Stimulated activated CD8-positive, alpha-beta memory T cell treated with anti-CD3 and anti-CD28 coated beads, Interleukin-15, amount 100 ng/mL, for 48 hours (primary cell): Measurements from ENCODE around the gene GPR156.

Experiments
- DNase-seq, 2 donors: peaks; one replicate each; pipeline ENCODE4 v3.0.0-alpha.2; 2020; ENCODE audit warnings: low read depth in 2 of 2

The GPR156 gene

DNA sequence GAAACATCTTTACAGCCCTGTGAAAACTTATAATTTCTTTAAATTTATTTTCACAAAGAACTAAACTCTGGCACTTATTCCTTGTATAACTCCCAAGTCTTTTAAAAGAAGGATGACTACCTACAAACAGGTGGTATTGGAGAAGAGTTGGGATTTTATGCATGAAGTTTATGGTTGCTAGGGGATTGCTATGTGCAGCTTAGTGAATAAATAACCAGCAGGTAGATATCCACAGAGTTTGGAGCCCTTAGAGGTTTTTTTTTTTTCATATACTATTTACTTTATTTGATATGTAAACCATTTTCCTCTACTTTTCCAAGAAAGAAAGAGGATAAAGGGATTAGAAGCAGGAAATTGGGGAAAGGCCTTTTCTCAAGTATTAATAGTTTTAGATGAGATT is 91.5 kb downstream of the GPR156 start:
- DNase-seq = no peak

- DNase-seq = no peak
These were observed 92.4 kb downstream of the GPR156 start for GRCh38 chr3:120192579-120192978.

- DNase-seq = no peak
These were observed 92.9 kb downstream of the GPR156 start for GRCh38 chr3:120192159-120192558.

DNA sequence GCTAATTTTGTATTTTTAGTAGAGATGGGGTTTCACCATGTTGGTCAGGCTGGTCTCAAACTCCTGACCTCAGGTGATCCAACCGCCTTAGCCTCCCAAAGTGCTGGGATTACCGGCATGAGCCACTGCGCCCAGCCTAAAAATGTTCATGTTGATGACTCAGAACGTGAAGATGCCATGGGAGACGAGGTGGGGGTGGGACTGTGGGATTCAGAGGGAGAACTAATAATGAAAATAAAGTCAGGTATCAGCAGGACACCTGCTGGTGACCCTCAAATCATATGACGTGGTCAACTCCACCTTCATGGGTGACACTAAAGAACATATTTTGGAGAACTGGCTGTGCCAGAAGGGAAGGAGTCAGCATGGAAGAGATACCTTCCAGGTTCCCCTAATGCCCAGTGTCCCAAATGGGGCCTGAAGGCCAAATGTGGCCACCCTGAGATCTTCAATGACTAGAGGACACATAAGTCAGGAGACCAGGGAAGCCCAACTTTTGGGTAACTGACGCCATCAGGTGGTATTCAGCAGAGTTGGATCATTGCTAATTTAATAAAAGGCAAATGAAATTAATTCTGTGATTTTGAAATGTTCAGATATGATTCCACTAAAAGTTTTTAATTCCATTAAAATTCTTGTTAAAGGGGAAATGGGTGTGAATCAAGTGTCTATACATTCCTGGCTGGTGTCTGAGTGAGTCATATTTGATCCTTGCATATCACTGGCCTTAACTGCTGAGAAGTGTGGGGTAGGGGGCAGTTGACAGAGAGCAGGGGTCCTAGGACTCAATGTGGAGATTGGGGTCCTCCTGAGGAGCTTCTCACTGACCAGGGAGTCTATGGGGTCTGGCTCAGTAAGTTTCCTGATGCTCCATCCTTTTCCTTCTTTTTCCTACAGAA is 102.2 kb downstream of the GPR156 start:
- no peak for DNase-seq

DNA sequence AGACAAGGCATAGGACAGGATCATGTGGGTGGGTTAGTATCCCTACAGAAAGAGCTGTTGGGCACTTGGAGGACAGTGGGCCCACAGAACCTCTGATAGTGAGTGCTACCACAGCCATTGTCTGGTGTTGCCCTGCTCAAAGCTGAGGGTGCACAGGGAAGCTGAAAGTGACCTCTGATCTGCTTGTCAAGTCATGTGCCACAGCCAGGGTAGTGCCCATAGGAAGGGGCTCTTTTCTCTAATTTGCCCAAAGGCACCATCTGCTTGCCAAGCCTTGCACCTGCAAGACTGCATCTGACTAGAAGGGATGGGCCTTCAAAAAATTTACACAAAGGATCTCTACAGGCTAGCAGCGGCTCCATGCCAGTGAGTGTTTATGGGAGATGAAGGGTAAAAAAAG is 103.4 kb downstream of the GPR156 start:
- no peak for DNase-seq

DNA sequence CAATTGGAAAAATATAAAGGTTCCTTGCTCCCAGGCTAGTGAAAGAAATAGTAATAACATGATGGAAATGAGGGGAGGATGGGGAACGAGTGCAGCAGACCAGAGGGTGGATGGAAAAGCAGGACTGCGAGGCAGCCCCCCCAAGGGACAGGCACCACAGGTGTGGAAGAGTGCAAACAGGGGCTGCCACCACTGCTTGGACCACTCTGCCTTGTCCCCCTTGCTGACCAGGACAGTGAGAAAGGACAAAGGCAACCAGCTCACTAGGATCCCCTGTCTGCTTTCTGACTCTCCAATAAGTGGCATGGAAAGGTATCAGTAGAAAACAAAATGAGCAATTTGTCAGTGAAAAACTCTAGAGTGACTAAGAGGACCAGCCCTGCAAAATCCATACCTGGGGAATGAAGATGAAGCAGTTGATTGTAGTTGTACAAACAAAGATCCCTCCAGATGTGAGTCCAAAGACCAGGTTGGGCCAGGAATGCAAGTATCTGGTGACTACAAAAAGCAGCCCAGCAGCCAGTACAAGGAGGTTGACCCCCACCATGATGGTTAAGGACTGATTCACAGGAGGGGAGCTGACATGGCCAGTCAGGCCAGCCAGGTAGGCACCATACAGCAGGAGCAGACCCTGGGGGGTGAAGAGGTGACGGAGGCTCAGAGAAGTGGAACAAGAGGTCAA is 104.2 kb downstream of the GPR156 start:
- no peak for DNase-seq

- no peak for DNase-seq
These were observed 107.2 kb downstream of the GPR156 start for GRCh38 chr3:120177707-120178306.

DNA sequence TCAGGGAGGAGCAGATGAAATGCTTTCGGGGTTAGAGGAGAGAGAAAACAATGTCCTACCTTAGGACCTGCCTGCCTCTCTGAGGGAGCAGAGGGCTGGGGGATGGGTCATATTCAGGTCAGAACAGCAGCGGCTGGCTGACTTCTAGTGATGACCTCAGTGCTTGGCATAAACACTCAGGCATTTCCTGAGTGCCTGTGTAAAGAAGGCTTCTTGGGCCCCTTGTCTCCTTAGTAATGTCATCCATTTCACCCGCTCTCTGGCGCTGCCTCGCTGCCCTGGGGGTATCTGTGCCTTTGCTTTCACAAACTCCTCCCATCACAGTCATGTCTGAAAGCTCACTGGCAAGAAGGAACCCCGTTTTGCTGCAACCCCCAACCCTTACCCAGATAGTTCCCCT is 107.9 kb downstream of the GPR156 start:
- DNase-seq = no peak

DNA sequence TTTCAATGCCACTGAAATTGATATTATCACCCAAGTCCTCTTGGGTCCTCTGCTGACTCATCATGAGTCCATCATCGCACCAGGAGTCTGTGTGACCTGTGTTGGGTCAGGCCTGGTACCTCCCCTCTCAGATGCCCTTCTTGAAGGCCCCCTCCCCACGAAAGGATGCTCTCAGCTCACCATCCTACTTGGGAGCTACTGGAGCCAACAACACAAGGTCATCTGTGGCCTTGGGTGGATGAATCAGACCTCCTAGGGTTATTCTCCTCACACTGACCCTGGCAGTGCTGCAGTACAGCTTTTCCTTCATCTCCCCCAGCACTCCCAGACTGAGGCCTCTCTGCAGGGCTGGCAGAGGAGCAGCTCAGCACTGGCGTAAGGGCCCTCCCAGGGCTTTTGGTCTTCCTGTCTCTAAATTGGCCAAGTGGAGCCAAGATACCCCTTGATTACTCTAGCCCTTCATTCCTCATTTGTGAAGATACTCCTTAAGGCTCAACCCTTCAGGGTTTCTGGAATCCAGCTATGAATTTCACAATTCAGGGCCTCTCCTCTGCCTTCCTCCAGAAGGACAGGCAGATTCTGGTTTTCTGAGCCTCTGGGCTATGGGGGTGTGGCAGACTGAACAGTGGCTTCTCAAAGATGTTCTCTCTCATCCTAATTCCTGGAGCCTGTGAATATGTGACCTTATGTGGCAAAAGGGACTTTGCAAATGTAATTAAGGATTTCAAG is 110.0 kb downstream of the GPR156 start:
- no peak for DNase-seq

- no peak for DNase-seq
These were observed 111.9 kb downstream of the GPR156 start for GRCh38 chr3:120173056-120173675.

DNA sequence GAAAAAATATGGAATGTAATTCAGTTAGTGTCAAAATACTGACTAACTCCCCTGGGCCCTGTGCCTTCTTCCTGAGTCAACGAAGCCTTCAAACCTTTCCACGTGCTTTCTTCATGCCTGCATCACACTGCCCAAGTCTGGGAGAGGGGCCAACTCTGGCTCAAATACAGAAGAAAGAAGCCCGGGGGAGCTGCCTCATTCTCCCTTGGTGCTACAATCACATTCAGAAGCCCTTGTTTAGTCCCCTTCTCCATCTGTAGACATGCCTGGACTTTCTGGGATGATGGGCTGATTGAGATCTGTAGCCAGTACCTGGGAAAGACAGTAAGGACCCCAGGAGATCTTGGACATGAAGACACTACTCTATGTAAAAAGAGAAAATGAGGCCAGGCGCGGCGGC is 113.0 kb downstream of the GPR156 start:
- DNase-seq = no peak

DNA sequence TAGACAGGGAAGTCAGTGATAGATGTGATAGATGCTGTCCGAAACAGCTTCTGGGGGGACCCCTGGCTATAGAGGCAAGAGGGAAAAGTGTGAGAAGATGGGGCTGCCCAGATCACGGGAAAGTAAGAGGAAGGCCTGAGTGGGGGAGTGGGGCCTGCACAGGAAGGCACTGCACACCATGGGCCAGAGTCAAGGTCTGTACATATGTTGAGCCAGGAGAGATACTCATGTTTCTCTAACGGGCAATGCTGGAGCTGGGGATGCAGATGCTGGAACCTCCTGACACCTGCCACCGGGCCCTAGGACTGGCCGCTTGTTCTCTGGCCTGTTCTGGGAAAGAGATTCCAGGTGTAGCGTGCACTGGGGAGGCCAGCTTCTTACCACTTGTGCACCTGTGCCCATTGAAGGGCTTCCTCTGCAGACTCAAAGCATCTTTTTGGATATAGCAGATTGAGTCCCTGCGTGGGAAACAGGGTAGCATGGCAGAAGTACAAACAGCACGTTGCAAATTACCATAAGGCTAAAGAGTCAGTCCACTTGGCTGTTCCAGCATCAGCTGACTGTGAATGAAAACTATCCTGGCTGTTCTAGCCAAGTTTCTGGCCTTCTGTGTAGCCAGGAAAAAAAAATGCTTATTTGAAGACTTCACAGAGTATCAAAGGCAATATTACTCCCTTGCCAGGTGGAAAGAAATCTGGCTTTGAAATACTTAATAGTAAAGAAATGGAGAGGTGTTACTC is 113.7 kb downstream of the GPR156 start:
- DNase-seq = no peak

- peak in 1 of 2 donors; percentile 12 for DNase-seq
These were observed 114.8 kb downstream of the GPR156 start for GRCh38 chr3:120170223-120170622.

DNA sequence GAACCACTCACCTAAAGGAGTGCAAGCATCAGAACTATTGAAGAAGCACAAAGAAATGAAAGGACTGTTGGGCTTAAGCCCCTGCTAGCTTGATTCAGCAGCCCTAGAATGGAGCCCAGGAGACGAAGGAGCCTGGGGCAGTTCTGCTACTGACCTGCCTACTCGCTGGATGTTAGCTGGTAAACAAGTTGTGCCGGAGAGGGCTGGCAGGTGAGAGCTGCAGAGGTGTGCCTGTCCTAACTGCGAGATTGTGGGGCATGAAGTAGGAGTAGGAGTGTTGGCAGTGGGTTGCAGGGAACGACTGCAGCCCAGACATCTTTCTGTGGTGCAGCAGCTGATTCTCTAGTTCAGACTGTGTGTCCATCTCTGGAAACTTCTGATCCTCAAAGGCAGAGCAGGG is 115.6 kb downstream of the GPR156 start:
- DNase-seq = no peak

DNA sequence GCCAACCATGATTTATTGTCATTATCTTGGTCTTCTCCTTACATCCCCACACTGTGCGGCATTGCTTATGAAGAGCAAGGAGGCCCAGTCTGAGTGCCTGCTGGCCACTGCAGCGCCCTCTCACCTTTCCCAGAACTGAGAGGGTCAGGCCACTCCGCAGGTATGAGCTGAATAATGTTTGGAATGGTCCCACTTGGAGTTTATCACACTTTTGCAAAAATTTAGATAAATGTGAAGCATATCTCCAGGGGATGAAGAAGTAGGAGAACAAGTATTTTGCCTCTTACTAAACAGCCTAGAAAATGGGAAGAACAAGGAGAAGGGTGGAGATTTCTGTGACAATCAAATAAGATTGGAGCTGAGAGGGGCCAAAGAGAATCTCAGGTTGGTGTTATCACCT is 116.4 kb downstream of the GPR156 start:
- DNase-seq = no peak

DNA sequence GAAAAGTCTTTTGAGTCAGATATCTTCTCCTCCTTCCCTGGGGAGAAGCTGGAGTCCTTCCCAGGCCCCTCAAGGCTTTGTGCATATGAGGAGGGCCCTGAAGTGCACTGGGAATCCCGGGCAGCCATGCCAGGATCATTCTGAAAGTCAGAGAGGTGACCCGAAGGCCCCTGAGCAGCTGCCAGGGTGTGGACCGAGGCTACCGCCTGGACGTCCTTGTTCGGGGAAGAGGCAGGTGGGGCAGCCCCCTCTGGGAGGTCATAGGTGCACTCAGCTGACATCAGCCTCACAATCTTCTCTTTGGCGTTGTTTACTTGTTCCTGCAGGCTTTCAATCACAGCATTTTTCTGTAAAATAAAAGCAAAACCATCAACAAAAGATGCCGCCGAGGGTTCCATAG is 117.0 kb downstream of the GPR156 start:
- no peak for DNase-seq

DNA sequence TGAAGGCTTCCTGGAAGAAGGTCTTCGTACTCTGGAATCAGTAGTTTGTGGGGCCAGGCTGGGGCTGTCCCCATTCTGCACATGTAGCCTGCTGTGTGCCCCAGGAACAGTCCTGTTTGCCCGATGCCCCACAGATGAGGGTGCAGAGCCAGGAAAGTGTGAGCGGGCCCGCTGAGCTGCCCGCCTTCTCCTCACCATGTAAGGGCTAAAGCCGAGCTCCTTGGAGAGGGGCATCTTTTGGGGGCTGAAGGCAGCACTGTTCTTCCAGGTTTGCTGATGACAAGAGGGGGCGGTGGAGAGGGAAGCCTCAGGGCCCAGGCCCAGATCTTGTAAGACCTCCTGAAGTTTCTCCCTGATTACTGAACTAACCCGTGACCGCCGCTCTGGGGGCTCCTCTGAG is 117.5 kb downstream of the GPR156 start:
- no peak for DNase-seq

DNA sequence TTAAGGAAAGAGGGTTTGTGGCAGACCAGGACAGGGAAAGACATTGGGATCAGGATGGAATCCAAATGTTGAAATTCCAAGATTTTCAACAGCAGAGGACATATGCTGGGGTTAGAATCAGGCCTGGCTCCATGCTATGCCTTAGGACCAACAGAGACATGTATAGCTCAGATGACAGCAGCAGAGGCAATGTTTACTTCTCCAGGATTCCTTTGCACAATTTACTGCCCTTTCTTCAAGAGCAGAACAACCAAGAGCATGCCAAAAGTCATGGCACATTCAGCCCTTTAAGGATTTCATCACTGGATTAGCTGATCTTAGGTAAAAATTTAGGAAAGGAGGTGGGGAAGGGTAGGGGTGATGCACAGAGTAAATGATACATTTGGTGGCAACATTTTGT is 121.2 kb downstream of the GPR156 start:
- DNase-seq = no peak

GRCh38 chr3:120163026-120163425 is 122.0 kb downstream of the GPR156 start:
- no peak for DNase-seq

- no peak for DNase-seq
These were observed 122.6 kb downstream of the GPR156 start for GRCh38 chr3:120162400-120162799.

DNA sequence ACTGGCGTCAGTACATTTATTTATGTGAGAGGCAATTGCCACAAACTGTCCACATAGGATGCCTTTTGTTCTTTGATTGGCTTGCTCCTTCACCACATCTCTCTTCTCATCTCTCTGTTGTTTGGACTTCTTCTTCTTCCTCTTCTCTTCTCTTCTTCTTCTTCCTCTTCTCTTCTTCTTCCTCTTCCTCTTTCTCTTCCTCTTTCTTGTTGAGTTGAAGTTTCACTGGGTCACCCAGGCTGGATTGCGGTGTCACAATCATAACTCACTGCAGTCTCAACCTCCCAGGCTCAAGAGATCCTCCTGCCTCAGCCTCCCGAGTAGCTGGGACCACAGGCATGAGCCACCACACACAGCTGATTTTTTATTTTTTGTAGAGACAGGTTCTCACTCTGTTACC is 123.1 kb downstream of the GPR156 start:
- no peak for DNase-seq
